NCI-H82 (cell line): Measurements from ENCODE around the gene STBD1.
"Not testable (repeated sequence)": the region's sequence is repeated elsewhere in the genome, so short reads cannot be mapped to it uniquely, and the experiment has no call there.

Experiments used
- DNase-seq: peaks from one replicate; lab custom pipeline; 2025; lab: John Stamatoyannopoulos, UW

Gene STBD1

GRCh38 chr4:76325072-76325471, 18.5 kb downstream of the STBD1 start:
- no peak for DNase-seq

GRCh38 chr4:76326515-76326914, 20.0 kb downstream of the STBD1 start:
- DNase-seq, result no peak

- DNase-seq, result no peak
These were observed 28.4 kb downstream of the STBD1 start for GRCh38 chr4:76334885-76335284.

GRCh38 chr4:76339364-76339763, 32.8 kb downstream of the STBD1 start:
- no peak for DNase-seq

- DNase-seq, result no peak
These were observed 34.5 kb downstream of the STBD1 start for GRCh38 chr4:76341063-76341462.

GRCh38 chr4:76342191-76342590, 35.7 kb downstream of the STBD1 start:
- DNase-seq, result no peak

GRCh38 chr4:76342803-76343202, 36.3 kb downstream of the STBD1 start:
- no peak for DNase-seq

GRCh38 chr4:76354517-76355473, 48.3 kb downstream of the STBD1 start:
- DNase-seq, result no peak

- peak; percentile 59 for DNase-seq
These were observed 51.4 kb downstream of the STBD1 start for GRCh38 chr4:76357981-76358380.

GRCh38 chr4:76359881-76360466, 53.4 kb downstream of the STBD1 start:
- not testable (repeated sequence) for DNase-seq
